GM19397 (cell line): Measurements from ENCODE around the gene SLC6A3.

Experiments used
- ATAC-seq: cut with Tn5 transposase; IDR thresholded peaks from one replicate; pipeline ENCODE4 v1.9.1; 2021; ENCODE audit warnings: mild to moderate bottlenecking, moderate library complexity; ENCODE audit not compliant: unreplicated experiment

SLC6A3 gene

DNA sequence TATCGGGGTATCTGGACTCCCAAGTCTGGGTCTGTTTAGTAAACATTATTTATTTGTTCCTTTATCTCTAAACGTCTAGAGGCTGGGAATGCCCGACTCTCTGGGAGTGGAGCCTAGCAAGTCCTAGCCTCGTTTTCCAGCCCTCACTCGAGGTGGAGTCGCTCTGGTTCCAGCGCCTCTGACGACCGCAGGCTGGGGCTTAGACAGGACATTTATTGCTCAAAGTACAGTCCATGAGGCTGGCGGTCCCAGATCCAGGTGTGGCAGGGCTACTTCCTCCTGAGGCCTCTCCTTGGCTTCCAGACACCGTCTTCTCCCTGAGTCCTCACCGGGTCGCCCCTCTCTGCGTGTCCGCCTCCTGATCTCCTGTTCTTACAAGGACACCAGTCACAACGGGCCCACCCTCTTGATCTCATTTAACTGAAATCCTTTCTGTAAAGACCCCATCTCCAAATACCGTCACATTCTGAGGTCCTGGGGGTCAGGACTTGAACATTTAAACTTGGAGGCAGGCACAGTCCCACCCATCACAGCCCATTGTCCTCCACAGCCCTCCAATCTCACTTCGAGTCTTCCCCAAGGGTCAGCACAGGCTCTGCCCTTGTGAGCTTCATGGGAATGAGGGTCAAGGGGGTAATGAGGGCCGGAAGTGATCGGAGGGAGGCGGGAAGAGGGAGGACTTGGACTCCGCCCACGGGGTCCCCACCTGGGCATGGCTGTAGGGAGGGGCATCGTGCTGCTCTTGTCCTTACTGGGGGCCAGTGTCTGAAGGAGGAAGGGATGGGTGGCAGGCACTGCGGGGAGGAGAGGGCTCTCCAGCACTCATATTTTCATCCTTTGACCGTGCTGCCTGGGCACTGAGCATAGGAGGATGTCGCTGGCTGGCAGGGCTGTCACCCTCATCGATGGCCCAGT, 88.1 kb downstream of the SLC6A3 start:
- ATAC-seq = no peak

DNA sequence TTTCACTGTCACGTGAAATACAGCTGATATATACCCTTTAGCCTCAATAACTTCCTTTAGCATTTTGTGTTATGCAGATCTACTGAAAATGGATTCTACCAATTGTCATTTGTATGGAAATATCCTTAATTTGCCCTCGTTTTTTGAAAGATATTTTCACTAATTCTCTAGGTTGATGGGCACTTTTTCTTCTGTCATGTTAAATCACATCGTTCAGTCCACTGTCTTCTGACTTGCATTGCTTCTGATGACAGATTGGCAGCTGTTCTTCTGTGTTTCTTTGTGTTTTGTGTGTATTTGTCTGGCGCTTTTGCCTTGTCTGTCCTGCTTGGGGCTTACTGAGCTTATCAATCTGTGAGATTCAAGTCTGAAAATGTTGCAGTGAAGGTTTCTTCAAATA, 90.7 kb downstream of the SLC6A3 start:
- ATAC-seq = no peak

DNA sequence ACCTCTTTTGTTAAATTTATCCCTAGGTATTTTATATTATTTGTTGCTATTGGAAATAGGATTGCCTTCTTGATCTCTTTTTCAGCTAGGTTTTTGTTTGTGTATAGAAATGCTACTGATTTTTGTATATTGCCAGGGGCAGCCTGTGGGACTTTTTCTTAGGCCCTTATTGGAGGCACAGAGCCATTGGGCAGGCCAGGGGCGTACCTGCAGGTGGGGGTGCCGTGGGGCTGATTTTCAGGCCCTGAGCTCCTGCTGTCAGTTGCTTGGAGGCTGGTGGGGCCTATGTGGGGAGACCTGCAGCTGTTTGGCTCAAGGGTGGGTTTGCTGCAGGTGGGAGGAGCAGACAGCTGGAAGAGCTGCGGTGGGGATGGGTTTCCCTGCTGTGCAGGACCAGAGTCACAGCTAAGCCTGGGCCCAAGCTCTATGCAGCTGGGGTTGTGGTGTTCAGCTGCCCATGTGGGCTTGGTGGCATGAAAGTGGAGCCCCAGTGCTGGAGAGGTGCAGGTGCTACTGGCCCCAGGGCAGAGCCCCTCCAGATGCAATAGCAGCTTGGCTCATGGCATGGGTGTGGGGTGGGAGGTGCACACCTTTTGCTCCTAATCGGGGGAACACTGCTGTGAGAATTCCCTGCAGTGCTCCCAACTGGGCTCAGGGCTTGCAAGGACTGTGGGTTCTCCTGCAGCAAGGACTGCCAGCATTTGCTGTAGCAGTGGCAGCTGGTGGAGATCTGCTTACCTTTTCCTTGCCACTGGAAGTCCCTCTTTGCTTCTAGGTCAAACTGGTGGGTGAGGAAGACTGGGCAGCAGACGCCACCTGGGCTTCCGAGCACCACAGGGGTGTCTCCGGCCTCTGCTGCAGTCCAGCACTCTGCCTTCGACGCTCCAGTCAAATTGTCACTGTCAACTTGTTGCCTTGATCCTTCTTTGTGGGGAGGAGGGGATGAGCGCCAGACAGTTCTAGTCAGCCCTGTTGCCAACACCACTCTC, 92.7 kb downstream of the SLC6A3 start:
- ATAC-seq = no peak

DNA sequence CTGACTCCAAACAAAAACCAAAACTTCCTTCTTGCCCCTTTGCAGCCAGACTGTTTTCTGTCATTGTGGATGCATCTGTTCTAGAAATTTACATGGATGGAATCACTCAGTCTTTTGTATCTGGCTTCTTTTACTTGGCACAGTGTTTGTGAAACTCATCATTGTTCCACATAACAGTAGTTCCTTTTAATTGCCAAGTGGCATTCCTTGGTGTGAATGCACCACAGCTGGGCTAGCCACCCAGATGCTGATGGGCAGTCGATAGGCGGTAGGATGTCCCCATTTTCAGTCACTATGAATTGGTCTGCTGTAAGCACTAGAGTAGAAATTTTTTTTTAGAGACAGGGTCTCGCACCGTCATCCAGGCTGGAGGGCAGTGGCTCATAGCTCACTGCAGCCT, 94.1 kb downstream of the SLC6A3 start:
- no peak for ATAC-seq

DNA sequence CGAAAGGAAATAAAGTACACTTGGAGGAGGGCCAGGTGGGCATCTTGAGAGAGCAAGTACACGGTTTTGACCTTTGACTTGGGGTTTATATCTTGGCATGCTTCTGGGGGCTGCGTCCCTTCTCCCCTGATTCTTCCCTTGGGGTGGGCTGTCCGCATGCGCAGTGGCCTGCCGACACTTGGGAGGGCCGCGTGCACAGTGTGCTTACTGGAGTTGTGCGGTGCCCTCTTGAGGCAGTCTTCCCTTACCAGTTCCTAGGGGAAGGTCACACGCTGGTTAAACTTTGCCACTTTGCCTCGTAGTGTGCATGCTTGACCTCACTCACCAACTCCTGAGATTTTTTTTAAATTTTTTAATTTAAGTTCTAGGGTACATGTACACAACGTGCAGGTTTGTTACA, 96.0 kb downstream of the SLC6A3 start:
- no peak for ATAC-seq

DNA sequence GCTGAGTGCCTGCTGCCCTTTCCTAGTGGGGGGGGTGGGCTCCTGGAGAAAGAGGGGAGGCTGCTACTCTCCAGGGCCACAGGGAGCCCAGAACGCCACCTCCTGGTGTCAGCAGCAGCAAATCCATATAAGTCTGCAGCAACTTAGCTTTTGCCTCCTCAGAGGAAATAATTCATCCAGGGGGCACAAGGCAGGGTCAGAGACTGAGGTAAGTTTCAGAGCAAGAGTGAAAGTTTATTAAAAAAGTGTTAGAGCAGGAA, 96.3 kb downstream of the SLC6A3 start:
- no peak for ATAC-seq

DNA sequence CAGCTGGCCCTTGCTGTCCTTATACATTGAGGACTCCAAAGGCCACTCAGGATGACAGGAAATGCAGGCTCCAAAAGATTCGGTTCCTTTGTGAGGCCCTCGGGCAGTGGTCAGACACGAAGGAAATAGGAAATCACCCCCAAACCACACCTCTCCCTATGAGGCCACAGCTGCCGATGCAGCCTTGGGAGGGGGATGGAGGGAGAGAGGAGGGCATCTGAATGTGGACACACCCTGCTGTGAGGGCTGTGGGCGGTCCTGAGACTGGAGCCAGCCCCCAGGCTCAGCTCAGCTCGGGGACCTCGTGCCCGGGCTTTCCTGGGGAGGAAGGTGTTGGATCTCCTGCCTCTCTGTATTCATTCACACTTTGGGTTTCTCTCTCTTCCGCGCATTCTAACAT, 97.7 kb downstream of the SLC6A3 start:
- ATAC-seq = no peak

DNA sequence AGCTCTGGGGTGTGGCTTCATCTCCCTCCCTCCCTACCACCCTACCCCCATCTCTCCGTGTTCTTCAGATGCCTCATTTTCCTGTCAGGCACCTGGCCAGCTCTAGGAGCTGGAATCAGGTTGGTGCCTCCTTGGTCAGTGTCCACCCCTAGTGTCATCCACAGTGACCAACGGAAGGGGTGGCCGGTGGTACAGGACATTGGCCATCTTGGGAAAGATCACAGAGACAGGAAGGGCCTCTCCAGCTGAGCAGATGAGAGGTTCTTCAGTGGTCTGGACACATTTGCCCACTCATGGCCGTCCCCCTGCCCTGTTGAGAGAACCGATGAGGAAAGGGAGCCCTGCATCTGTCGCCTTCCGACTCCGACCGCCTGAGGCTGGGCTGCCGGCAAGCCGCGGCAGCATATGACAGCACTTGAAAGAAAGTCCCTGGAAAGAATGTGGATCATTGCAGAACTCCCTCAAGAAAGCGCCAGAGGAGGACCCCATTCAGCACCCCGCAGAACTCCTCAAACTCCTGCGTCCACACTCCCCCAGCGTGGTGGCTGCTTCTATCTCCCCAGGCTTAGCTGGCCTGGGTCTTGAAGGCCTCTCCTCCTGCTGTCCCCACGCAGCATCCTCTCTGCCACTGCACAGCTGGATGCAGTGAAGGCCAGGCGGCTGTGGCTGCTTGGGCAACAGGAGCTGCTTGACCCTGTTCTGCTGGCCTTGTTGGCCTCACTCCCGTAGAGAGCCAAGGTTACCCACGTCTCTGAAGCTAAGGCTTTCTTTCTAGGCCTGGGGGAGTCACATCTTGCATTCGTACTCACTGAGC, 98.4 kb downstream of the SLC6A3 start:
- no peak for ATAC-seq

DNA sequence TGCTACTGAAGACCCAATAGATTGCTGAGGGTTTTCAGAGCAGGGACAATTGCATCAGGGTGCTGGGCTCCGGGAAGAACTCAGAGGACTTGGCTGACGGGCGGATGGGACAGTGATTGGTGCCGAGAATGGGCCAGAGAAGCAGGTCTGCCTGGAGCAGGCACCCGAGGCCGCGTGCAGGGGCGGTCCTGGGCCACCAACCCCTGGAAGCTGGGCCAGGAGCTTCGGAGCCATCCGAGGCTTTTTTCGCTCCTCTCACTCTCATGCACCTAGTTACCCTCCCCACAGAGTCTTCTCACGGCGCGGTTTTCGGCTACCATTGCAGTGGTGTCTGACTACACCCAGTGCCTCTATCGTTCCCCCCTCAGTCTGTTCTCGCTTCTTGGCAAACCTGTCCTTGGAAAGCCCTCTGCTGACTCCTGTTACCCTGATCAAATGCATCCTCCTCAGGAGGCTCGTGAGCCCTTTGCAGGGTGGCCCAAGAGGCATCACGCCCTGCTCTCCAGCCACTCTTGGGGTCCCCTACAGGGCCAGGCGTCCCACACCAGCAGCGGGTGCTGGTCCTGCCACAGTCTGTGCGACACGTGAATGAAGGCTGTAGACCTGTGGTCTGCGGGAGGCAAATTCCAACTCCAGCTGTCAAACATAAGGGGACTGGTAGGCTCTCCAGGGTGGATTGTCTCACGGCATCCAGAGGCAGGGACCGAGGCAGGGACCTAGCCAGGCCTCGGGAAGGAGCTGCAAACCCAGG, 99.2 kb downstream of the SLC6A3 start:
- ATAC-seq = no peak

DNA sequence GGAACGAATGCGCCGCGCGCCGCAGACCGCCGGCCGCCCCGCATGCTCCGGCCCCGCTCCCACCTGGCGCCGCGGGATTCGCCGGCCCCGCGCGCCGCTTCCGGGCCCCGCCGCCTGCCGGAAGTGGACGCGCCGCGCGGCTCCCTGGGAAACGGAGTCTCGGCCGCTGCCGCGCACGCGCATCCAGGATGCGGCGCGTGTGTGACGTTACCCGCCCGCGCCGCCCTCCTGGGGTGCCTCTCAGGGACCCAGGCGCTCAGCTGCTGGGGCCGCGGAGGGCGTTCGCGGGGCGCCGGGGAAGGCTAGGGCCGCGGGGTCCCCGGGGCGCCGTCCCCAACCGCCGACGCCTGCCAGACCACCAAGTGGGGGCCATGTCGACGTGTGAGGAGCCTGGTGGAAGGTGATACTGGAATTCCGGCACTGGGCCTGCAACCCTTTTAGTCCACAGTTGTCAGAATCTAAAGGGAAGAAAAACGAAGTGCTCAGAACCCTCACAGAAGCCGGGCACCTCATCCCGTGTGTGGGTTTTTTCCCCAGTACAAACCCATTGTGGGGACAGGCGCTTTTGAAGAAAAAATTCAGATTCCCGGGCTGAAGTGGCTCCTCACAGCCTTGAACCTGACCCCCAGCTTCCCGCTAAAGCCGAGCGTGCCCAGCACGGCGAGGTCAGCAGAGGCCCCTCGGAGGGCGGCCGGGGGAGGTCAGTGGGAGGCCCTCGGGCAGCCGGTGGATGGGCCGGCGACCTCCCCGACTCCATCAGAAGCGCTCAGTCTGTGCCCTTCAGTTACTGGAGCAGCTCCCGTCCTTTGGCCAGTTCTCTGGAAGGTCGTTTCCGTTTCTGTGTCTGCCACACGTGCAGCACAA, 100.0 kb downstream of the SLC6A3 start, which contains the start of gene CLPTM1L:
TSS of gene CLPTM1L (minus strand) at position 125 of the 864 bp plus-strand sequence. CDS start 258 bp downstream, outside the sequence.
- peak; percentile 91 for ATAC-seq

DNA sequence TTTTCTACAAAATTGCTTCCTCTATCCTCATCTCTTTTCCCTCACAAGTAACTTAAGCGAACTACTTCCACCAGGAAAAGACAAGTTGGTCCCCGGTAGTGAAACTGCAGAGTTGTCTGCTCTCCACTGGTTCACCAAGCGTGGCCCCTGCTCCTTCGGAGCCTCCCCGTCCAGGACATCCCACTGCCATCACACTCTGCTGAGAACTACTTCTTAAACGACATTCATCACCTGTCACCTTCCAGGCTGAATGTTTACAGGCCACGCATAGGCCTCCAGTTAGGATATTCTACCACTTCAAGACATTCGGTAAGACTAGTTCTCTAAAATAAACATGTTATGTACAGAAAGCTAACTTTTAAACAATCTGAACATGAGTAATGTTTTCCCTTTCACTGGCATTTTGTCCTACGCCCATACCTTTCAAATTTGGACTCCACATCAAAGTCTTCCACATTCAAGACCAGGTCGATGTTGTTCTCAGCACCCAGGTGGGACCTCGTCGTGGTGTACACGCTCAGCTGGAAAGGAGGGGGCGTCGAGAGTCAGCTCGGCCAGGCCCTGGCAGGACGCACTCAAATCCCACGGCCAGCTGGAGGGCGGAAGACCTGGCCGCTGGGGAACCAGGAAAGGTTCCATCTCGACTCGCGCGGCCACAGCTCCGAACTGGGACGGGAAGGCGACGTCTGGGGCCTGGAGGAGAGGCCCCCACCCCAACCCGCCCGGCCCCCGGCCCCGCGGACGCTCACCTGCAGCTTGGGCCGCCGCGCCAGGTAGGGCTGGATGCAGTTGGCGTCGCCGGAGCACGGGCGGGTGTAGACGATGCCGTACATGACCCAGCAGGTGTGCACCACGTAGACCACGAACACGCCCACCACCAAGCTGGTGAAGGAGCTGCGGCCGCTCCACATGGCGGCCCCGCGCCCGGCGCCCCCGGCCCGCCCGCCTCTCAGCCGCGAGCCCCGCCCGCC, 101.0 kb downstream of the SLC6A3 start:
- ATAC-seq = peak; percentile 32

DNA sequence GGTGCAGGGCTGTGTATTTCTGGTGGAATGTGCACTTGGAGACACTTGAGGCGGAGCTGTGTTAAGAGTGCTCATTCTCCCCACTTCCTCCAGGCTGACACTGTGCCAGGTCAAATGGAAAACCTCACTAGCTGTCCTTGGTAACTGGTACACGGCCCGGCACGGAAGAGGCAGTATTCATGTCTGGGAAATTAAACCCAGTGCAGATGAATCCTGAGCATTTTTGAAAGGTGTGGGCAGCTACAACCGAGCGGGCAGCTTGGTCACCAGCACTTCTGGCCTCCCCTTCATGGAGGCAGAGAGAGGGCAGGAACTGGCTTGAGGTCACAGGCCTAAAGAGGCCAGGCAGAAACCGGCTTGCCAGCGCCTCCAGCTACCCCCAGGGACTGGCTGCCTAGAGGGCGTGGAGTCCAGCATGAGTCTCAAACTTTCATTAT, 101.9 kb downstream of the SLC6A3 start:
- ATAC-seq = no peak
